NOMO-1 treated with DMSO at 0.1 percent for 48 hours (cell line): Measurements from ENCODE around the gene UPF1.
"Not testable (repeated sequence)": the region's sequence is repeated elsewhere in the genome, so short reads cannot be mapped to it uniquely, and the experiment has no call there.

Source experiments
- DNase-seq: peaks from one replicate; lab custom pipeline; 2025; ENCODE audit not compliant: unreplicated experiment; lab: John Stamatoyannopoulos, UW

The UPF1 gene

GRCh38 chr19:18897094-18898029 is 65.6 kb downstream of the UPF1 start:
- no peak for DNase-seq

DNA sequence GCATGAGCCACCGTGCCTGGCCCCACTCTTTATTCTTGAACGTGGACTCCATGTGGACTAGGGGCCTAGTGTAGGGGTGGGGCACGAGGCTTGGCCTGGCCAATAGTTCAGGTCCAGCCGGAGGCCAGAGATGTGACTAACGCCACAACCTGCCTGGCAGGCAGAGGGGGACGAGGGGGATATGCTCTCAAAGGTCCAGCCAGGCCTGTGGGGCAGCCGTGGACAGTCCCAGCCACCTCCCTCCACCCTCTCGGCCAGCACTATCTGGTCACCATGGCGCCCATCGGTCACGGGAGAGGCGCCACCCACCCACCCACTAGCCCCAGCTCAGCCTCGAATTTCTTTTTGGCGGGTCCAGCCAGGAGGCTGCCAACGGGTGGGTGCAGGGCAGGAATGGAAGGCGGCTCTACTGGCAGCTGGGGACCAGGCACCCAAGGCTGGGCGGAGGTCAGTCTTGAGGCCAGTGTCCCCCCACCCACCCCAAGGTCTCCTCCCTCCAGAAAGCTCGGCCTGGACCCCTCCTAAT is 66.4 kb downstream of the UPF1 start:
- no peak for DNase-seq

DNA sequence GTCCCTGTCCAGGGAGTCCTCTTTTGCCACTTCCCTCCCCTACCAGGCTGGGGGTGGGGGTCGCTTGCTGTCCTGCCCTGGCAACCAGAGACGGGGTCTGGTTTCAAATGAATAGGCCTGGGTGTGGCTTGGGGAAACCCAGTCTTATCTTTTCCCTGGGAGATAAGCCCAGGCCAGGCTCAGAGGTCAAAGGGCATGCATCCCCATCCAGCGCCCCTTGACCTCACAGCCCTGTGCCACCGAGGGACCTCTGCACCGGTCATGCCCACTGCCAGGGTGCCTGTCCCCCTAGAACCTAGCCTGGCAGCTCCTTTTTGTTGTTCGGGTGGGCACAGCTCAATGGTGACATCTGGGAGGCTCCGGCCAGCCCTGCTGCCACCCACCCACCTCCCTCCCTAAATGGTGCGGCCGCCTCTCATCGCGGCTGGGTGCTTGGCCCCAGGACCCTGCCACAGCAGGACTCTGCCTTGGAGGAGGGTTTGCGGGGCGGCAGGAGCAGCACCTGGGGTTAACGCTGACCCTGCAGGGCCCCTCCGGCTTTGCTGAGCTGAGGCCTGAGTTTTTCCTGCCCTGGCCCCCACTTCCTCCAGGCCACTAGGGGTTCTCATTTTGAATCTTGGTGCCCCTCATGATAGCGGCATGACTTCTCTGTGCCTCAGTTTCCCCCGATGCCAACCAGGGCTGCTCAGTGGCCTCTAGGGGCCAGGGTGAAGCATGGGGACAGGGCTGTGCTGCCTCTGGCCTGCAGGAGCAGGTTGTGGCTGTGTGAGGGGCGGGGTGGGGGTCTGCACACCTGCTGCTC is 67.0 kb downstream of the UPF1 start:
- DNase-seq: no peak

DNA sequence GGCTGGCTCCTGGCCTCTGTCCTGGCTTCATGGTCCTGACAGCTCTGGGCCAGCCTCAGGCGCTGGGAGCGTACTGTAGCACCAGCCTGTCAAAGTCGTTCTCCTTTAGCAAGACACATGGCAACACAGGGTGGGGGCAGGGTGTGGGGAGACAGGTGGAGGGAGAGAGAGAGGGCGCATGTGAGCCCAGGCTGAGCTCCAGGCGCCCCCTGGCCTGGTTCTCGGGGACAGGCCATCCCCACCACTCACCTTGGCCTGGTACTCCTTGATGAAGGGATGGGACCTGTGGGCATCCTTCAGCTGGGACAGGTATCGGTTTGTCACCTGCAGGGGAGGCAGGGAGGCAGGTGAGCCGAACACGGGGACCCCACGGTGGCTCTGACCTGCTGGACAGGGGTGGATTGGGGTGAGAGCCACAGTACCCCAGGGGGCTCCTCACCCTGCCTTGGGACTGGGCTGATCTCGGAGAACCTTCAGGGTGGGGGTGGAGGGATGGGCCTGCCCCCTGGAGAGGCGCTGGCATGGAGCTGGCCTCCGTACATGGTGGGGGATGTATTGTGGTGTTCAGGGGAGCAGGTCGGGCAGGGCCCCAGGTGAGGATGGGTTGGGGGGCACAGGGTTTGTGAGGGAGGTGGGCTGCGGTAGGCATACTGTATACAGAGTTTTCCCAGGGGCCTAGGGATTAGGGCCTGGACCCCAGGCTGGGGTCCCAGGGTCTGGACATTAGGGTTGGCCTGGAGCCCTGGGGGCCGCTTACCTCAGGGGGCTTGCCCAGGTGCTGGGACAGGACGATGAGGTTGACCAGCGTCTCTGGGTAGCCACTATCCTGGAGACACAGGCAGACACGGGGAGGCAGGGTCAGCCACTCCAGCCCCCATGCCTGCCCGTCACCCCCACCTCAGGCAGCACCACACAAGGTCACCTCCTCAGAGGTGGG is 68.1 kb downstream of the UPF1 start:
- DNase-seq: no peak

GRCh38 chr19:18900700-18901481 is 69.1 kb downstream of the UPF1 start:
- no peak for DNase-seq

DNA sequence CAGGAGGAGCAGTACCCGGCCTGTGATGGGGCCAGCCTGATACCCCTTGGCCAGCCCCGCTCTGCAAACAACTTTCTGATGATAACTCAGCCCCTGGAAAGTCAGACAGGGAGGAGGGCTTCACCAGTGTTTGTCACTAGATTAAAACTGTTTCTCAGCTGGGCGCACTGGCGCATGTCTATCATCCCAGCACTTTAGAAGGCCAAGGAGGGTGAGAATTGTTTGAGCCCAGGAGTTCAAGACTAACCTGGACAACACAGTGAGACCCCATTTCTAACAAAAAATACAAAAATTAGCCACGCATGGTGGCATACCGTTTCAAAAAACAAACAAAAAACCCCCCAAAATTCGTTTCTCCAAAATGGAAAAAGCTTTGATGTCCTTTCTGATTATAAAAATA is 69.7 kb downstream of the UPF1 start:
- no peak for DNase-seq

- DNase-seq: not testable (repeated sequence)
Measured at GRCh38 chr19:18902519-18902918, 70.8 kb downstream of the UPF1 start.

GRCh38 chr19:18903156-18904037 is 71.6 kb downstream of the UPF1 start:
- no peak for DNase-seq

DNA sequence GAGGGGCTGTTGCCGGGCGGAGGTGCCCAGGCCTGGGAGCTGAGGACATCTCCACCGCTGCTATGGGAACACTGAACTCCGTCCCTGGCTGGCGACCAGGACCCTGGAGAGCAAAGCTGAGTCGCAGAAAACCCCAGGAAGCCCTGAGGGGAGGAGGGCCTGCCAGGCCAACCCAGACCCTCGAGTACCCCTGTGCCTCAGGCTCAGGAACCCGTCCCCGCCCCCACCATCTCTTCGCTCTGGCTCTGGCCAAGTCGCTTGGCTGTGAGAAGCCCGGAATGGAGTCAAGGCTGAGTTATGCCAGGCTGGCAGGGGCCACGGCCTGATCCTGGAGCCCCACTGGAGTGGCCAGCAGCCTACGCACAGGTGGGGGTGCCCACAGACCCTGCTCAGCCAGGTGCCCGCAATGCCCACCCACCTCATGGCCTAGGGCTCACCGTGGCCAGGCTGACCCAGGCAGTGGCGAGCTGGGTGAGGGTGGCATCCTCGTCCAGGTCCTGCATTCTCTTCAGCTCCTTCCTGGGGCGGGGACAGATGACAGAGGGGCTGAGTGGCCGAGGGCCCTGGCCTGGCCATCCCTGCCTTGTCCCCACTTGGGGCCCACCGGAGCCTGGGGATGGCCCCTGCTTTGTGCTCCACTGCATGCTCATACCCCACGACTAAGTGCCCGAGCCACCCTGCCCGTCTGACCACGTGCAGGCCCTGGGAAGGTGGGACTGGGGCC is 72.7 kb downstream of the UPF1 start:
- DNase-seq: no peak

GRCh38 chr19:18905058-18905456 is 73.3 kb downstream of the UPF1 start:
- no peak for DNase-seq

DNA sequence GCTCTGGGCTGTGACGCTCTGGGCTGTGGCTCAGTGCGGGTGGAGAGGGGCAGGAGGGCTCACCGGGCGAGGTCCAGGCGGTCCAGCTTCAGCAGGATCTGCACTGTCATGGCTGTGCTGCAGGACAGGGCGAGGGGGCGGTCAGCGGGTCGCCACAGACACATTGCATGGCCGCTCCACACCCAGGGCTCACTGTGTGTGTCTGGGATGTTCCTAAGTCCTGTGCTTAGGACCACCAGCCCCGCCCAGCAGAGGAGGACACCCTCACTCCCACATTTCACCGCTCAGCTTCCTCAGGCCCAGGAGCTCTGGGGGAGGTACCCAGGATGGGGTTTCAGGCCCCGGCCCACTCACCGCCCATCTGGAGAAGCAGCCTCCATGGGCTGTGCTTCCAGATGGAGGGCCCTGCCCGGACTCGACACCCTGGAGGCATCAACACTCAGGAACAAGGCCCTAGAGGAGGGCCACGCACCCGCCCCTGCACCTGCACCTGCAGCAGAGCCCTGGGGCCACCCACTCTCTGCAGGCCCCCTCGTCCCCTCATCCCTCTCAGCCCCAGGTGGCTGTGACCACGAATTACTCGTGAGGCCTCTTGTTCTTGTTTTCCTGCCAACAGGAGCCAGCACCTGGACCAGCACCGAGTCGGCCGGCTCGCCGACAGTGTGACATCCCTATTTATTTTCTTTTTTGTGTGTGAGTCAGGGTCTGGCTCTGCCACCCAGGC is 73.9 kb downstream of the UPF1 start:
- DNase-seq: no peak

GRCh38 chr19:18906605-18907519 is 75.1 kb downstream of the UPF1 start:
- no peak for DNase-seq

DNA sequence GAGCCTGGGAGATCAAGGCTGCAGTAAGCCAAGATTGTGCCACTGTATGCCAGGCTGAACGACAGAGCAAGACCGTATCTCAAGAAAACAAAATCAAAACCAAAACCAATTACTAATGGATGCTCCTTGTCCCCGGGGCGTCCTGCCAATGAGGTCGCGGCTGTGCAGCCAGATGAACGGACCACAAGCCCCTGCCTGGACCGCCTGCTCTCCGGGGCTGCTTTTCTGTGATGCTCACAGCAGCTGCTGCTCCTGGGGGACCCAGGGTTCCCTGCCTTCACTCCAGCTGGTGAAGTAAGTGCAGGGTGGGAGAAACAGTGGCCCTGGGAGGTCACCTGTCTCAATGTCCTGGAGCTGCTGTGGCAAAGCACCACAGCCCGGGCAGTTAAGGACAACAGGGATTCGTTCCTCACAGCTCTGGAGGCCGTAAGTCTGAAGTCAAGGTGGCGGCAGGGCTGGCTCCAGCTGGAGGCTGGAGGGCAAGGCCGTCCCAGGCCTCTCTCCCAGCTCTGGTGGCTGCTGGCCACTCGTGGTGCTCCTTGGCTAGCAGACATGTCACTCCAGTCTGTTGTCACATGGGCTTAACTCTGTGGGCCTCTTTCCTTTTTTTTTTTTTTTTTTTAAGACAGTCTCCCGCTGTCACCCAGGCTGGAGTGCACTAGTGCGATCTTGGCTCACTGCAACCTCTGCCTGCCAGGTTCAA is 77.3 kb downstream of the UPF1 start:
- no peak for DNase-seq

DNA sequence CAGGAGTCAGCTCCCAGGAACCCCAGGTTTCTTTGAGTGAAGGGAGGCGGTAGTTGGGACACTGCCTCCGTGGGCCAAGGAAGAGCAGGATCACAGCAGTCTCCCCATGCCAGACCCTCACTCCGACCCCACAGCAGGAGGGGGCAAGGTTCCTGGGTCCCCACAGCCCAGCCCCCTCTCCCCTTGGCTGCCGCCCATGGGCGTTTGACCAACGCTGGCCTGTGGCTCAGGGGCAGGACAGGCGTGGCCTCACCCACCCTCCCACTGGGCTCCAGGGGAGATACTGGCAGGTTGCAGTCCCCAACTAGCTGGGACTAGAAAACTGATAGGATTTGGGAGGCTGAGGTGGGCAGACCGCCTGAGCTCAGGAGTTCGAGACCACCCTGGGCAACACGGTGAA is 78.3 kb downstream of the UPF1 start:
- DNase-seq: no peak

GRCh38 chr19:18910801-18911436 is 79.2 kb downstream of the UPF1 start:
- no peak for DNase-seq

DNA sequence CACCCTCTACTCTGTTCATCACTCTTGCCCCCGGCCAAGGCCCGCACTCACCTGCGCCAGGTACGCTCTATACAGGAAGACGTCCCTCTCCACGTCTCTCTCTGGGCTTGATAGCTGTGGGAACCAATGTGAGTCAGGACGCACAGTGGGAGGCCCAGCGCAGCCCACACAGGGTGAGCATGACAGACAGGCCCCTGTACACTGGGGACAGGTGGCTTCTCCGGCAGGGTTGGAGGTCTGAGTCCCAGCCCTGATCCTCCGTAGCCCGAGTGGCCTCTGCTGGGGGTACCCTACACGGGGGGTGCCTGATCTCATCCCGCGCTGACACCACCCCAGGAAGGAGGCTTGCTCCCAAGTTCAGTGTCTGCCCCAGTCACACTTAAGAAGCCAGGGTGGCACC is 81.2 kb downstream of the UPF1 start:
- DNase-seq: no peak
